Renal cortical epithelial cell (primary cell): Measurements from ENCODE around the gene ASH1L. TPM values are rescaled to one million over a fixed set of nuclear protein-coding genes. Genes with fewer than 3 reads are reported as not detected.
A peak's percentile ranks its signal among the peaks of the same experiment; 100 is the strongest.
"Not testable (repeated sequence)": the region's sequence is repeated elsewhere in the genome, so short reads cannot be mapped to it uniquely, and the experiment has no call there.

Source experiments
- DNase-seq: peaks from one replicate; pipeline ENCODE4 v3.0.0-alpha.2; 2011; ENCODE audit warnings: low read depth
- total RNA-seq: library from RNA; depleted of rRNA; stranded (reverse); fragments of >200 nt; gene quantifications from 2 replicates; pipeline ENCODE4 v1.2.3, GENCODE V29; 2014

The ASH1L gene
- total RNA-seq, 1 donor from 2014 or later: 50.2 TPM

DNA sequence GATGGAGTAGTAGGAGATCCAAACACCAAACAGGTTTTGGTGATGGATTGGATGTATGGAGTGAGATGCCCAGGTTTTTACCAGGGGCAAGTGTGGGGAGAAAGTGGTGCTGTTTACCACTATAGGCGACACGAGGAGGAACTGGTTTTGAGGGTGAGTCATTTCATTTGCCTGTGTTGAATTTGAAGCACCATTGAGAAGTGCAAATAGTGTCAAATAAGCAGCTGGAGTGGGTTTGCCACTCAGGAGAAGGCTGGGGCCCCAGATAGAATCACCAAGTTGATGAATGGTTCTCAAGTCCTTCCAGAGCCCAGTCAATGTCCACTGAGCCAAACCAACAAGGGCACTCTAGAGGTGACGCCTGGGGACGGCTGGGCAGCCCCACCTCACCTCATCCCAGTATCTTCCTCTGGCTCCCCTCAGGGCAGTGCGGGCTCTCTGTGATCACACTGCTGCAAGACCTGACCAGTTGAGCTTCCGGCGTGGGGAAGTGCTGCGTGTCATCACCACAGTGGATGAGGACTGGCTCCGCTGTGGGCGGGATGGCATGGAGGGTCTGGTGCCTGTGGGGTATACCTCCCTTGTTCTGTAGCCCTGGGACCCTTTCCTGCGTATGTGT lies 232.5 kb downstream of the ASH1L start:
- DNase-seq: no peak

DNA sequence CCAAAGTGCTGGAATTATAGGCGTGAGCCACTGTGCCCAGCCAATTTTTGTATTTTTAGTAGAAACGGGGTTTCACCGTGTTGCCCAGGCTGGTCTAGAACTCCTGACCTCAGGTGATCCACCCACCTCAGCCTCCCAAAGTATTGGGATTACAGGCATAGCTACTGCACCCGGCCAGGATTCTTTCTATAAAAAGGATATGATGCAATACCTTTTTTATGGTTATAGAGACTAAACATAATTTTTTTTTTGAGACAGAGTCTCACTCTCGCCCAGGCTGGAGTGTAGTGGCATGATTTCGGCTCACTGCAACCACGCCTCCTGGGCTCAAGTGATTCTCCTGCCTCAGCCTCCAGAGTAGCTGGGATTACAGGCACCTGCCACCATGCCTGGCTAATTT lies 233.7 kb downstream of the ASH1L start:
- DNase-seq: not testable (repeated sequence)

DNA sequence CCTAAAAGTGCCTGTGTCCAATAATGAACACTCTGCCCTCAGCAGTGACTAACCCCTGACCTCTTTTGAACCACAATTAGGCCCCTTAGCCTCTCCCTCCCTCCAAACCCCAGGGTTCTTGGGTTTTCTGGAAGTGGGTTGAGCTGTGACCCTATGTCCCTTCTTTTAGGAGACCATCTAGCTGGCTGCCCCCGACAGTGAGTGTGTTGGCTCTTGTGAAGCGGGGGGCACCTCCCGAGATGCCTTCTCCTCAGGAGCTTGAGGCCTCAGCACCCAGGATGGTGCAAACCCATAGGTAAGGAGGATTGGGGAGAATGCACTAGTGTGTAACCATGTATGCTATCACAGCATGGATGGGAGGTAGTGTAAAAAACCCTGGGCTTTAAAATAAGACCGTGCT lies 234.6 kb downstream of the ASH1L start:
- no peak for DNase-seq

DNA sequence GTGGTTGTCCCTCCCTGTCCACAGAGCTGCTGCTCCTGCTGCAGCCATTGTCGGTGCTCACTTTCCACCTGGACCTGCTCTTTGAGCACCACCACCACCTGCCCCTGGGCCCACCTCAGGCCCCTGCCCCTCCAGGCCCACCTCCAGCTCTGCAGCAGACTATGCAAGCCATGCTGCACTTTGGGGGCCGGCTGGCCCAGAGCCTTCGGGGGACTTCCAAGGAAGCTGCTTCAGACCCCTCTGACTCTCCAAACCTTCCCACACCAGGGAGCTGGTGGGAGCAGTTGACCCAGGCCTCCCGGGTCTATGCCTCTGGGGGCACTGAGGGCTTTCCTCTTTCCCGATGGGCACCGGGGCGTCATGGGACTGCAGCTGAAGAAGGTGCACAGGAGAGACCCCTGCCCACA lies 236.0 kb downstream of the ASH1L start:
- DNase-seq: no peak

DNA sequence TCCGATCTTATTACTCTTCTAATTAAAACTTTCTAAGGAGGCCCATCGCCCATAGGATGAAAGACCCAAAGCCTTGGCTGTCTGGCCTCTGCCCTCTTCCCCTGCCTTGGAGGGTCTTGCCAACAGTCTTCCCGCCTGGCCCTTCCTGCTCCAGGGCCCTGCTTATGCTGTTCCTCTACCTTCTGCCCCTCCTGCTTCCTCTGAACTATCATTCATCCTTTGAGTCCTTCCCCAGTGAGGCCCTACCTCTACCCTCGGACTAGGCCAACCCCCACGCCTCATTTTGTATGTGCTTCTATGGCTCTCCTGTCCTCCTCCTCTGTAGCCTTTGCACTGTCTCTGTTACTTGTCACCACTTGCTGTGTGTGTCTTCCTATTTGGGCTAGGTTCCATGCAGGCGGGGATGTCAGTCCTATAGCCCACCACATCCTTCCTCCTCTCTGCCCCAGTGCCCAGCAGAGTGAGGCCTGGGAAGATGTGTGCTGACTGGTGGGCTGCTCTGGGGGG lies 236.5 kb downstream of the ASH1L start:
- DNase-seq: no peak

DNA sequence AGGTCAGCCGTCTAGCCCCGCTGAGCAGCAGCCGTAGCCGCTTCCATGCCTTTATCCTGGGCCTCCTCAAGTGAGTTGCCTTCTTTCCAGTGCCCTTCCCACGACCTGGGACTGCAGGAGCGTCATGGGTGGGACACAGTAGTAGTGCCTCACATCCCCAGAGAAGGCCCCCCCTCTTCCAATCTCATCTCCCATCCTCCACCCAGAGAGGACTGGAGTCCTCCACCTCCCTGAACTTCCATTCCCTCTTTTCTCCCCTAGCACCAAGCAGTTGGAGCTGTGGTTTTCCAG lies 237.1 kb downstream of the ASH1L start:
- DNase-seq: no peak

- peak; percentile 36 for DNase-seq
Measured at GRCh38 chr1:155324717-155325602, 237.6 kb downstream of the ASH1L start.

GRCh38 chr1:155324037-155324716 lies 238.4 kb downstream of the ASH1L start:
- DNase-seq: peak; percentile 89

GRCh38 chr1:155323729-155324036 lies 238.9 kb downstream of the ASH1L start:
- DNase-seq: peak; percentile 74

- DNase-seq: peak; percentile 91
Measured at GRCh38 chr1:155322953-155323728, 239.5 kb downstream of the ASH1L start.

DNA sequence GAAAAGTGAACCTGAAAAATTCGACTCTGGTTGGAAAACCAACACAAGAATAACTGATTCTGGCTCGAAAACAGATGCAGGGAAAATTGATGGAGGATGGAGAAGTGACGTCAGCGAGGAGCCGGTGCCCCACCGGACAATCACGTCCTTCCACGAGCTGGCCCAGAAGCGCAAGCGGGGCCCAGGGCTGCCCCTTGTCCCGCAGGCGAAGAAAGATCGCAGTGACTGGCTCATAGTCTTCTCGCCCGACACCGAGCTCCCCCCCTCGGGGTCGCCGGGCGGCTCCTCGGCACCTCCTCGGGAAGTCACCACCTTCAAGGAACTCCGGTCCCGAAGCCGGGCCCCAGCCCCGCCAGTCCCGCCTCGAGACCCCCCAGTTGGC lies 240.0 kb downstream of the ASH1L start:
- DNase-seq: no peak

- no peak for DNase-seq
Measured at GRCh38 chr1:155321639-155322503, 240.7 kb downstream of the ASH1L start.

- no peak for DNase-seq
Measured at GRCh38 chr1:155320661-155321617, 241.7 kb downstream of the ASH1L start, which contains the start of gene RUSC1. TSS of gene RUSC1 (plus strand) at chr1:155320894. CDS start at chr1:155321774, 880 bp downstream.

DNA sequence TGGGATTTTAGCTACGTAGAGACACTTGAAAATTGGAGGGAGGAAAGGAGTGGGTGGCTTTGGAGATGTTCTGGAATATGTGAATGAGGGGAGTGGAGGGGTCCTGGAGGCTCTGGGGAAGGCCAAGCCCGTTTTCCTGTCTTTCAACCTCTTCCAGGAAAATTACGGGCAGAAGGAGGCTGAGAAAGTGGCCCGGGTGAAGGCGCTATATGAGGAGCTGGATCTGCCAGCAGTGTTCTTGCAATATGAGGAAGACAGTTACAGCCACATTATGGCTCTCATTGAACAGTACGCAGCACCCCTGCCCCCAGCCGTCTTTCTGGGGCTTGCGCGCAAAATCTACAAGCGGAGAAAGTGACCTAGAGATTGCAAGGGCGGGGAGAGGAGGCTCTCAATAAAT lies 242.4 kb downstream of the ASH1L start:
- DNase-seq: no peak

DNA sequence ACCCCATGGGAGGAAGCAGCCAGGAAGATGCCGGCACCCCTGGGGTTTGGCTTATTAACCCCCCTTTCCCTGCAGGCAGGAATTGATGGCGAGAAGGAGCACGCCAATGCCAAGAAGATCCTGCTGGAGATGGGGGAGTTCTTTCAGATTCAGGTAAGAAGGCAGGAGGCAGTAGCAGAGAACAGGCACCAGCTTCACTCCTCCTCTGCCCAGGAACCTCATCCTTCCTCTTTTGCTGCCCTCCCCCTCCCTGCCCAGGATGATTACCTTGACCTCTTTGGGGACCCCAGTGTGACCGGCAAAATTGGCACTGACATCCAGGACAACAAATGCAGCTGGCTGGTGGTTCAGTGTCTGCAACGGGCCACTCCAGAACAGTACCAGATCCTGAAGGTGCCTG lies 243.1 kb downstream of the ASH1L start:
- no peak for DNase-seq

GRCh38 chr1:155318082-155318481 lies 244.5 kb downstream of the ASH1L start:
- no peak for DNase-seq

DNA sequence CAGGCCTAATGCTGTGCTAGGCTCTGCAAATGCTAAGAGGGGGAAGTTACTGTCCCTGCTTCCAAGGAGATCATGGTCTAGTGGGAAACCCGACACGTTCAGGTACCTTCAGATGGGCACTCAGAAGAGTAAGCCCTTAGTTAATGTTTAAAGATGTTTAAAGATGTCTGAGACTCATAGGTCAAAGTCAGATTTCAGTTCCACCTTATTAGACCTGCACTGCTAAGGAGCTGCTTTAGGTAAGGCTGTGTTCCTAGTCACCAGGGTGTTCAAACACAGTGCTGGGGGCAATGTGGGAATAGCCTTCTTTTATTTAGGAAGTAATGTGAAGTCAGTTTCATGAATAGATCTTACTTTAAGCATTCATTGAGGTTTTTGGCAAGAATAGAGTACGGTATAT lies 245.7 kb downstream of the ASH1L start:
- no peak for DNase-seq

DNA sequence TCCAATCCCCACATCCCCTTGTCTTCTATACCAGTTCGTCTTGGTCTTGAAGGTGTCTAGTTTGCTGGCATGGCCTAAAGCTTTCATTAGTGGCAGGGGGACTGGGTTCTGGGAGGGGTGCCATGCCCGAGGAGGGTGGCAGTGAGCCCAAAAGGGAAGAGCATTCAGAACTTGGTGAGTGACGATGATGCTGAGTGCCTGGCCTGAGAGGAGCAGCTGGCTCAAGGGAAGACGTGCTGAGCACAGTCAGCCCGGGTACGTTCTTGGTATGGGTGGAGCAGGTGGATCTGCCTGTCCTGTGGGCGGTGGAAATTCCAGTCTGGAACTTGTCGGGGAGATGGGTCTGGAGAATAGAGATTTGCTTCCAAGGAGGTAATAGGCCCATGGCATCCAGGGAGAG lies 249.3 kb downstream of the ASH1L start:
- no peak for DNase-seq

- DNase-seq: peak; percentile 49
Measured at GRCh38 chr1:155309423-155310021, 253.1 kb downstream of the ASH1L start.
